Calu3 (cell line): ENCODE results near the gene DNHD1. TPM values are rescaled to one million over a fixed set of nuclear protein-coding genes. Genes with fewer than 3 reads are reported as not detected.

Experiments used
- BruUV-seq: library from RNA; stranded (reverse); fragments of 400-500 nt; replicated peaks from 2 replicates; lab custom pipeline; 2021; lab: Mats Ljungman, UMichigan
- CTCF ChIA-PET: fragments of 300-600 bp; sonication (Branson Sonifier 250); formaldehyde crosslinking; loops from one replicate; lab custom pipeline; 2022; ENCODE audit warnings: antibody characterized with exemption; lab: Charles Lee
- DNase-seq: peaks from one replicate; pipeline ENCODE4 v3.0.0; 2022
- H3K27ac Mint-ChIP-seq: one replicate; pipeline ENCODE4 v1.8.0; 2022; ENCODE audit warnings: mixed read lengths; ENCODE audit not compliant: unreplicated experiment
- H3K27me3 Mint-ChIP-seq: one replicate; pipeline ENCODE4 v1.8.0; 2022; ENCODE audit warnings: mixed read lengths; ENCODE audit not compliant: unreplicated experiment
- H3K36me3 Mint-ChIP-seq: one replicate; pipeline ENCODE4 v1.8.0; 2022; ENCODE audit warnings: mild to moderate bottlenecking, moderate library complexity, mixed read lengths; ENCODE audit not compliant: insufficient read depth, unreplicated experiment
- H3K4me1 Mint-ChIP-seq: one replicate; pipeline ENCODE4 v1.8.0; 2022; ENCODE audit warnings: mild to moderate bottlenecking, low read depth, mixed read lengths; ENCODE audit not compliant: unreplicated experiment
- H3K4me3 Mint-ChIP-seq: one replicate; pipeline ENCODE4 v1.8.0; 2022; ENCODE audit warnings: mild to moderate bottlenecking, low read depth, moderate library complexity, mixed read lengths; ENCODE audit not compliant: unreplicated experiment
- H3K9me3 Mint-ChIP-seq: one replicate; pipeline ENCODE4 v1.8.0; 2022; ENCODE audit warnings: low read depth, mixed read lengths; ENCODE audit not compliant: unreplicated experiment
- CTCF ChIP-seq: fragments of 200-600 bp; IDR thresholded peaks from one replicate; pipeline ENCODE4 v1.8.0; 2022; ENCODE audit warnings: antibody characterized with exemption; ENCODE audit not compliant: unreplicated experiment
- intact Hi-C: fragments of 100-400 bp; cut with micrococcal nuclease; formaldehyde crosslinking; loops from one replicate; pipeline ENCODE4 v1.10.0; 2022; ENCODE audit not compliant: unreplicated experiment
- total RNA-seq: library from RNA; stranded (reverse); gene quantifications from 2 replicates; pipeline ENCODE4 v1.2.3, GENCODE V29; 2022

The DNHD1 gene
- total RNA-seq, 1 experiment from 2014 or later, result 41.2 TPM

GRCh38 chr11:6458352-6459098 is 38.6 kb upstream of the DNHD1 start:
- Mint-ChIP-seq H3K36me3 (no peaks in the 10 kb centered on the region), H3K27ac (no peak overlapping the region), H3K9me3 (no peaks in the 10 kb centered on the region), H3K27me3 (no peaks in the 10 kb centered on the region), H3K4me1 (no peaks in the 10 kb centered on the region), H3K4me3 (no peak overlapping the region)
- no TSS peak for BruUV-seq
- intact Hi-C loops, result no loop called here
- no peak for TF ChIP-seq CTCF
- CTCF ChIA-PET, result interaction anchor here (0.8 kb wide), 1 partner anchor 20 kb away, joined by 3 read pairs; no protein-coding TSS in a partner anchor
- peak; percentile 20 for DNase-seq

GRCh38 chr11:6459099-6459450 is 38.0 kb upstream of the DNHD1 start:
- TF ChIP-seq CTCF, result no peak

GRCh38 chr11:6468712-6469495 is 28.2 kb upstream of the DNHD1 start:
- H3K4me3 Mint-ChIP-seq, result no peak overlapping the region
- H3K27ac Mint-ChIP-seq, result no peak overlapping the region
- CTCF ChIA-PET, result interaction anchor here (0.6 to 1.1 kb wide), 3 partner anchors 16 to 90 kb away, joined by 3 to 4 read pairs (median 3); no protein-coding TSS in a partner anchor
- no peaks in the 10 kb centered on the region for H3K9me3 Mint-ChIP-seq
- DNase-seq, result no peak
- intact Hi-C loops, result no loop called here
- no peaks in the 10 kb centered on the region for H3K27me3 Mint-ChIP-seq
- H3K4me1 Mint-ChIP-seq, result peaks cover 2% of the 10 kb centered on the region
- TF ChIP-seq CTCF, result no peak
- H3K36me3 Mint-ChIP-seq, result peaks cover 17% of the 10 kb centered on the region
- no TSS peak for BruUV-seq

More at GRCh38 chr11:6459099-6459450, 38.0 kb upstream of the DNHD1 start:
- Mint-ChIP-seq H3K27ac (no peak overlapping the region), H3K4me3 (no peak overlapping the region), H3K27me3 (no peaks in the 10 kb centered on the region), H3K9me3 (no peaks in the 10 kb centered on the region), H3K36me3 (no peaks in the 10 kb centered on the region), H3K4me1 (no peaks in the 10 kb centered on the region)
- DNase-seq, result no peak
- CTCF ChIA-PET, result interaction anchor here (0.6 to 0.8 kb wide), 2 partner anchors 20 to 207 kb away, joined by 3 to 4 read pairs; no protein-coding TSS in a partner anchor
- no TSS peak for BruUV-seq
- intact Hi-C loops, result no loop called here

- H3K27ac Mint-ChIP-seq, result no peak overlapping the region
- H3K4me1 Mint-ChIP-seq, result peaks cover 8% of the 10 kb centered on the region
- H3K36me3 Mint-ChIP-seq, result peaks cover 24% of the 10 kb centered on the region
- no peaks in the 10 kb centered on the region for H3K9me3 Mint-ChIP-seq
- intact Hi-C loops, result no loop called here
- no TSS peak for BruUV-seq
- H3K27me3 Mint-ChIP-seq, result no peaks in the 10 kb centered on the region
- no peak for DNase-seq
- TF ChIP-seq CTCF, result no peak
- CTCF ChIA-PET, result no interaction called here
- no peak overlapping the region for H3K4me3 Mint-ChIP-seq
Observed at GRCh38 chr11:6469599-6469998, 27.5 kb upstream of the DNHD1 start.
